Ureter (tissue), 1 donor: Measurements from ENCODE around the gene XAGE2. TPM values are rescaled to one million over a fixed set of nuclear protein-coding genes. Genes with fewer than 3 reads are reported as not detected.
"Not testable (repeated sequence)": the region's sequence is repeated elsewhere in the genome, so short reads cannot be mapped to it uniquely, and the experiment has no call there.

Experiments used
- DNase-seq: peaks from one replicate; pipeline ENCODE4 v3.0.0-alpha.2; 2020; ENCODE audit warnings: low spot score
- total RNA-seq: library from RNA; stranded (reverse); gene quantifications from one replicate; pipeline ENCODE4 v1.2.4, GENCODE V29; 2023
- donor health status: DM: yes; HTN: yes; CAD: no.

The XAGE2 gene, protein sequence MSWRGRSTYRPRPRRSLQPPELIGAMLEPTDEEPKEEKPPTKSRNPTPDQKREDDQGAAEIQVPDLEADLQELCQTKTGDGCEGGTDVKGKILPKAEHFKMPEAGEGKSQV
- not detected for total RNA-seq

GRCh38 chrX:52368368-52369055 lies at the start of gene XAGE2:
TSS of gene XAGE2 (plus strand) at chrX:52369021. CDS start at chrX:52370015, 994 bp downstream.
- DNase-seq, result no peak

DNA sequence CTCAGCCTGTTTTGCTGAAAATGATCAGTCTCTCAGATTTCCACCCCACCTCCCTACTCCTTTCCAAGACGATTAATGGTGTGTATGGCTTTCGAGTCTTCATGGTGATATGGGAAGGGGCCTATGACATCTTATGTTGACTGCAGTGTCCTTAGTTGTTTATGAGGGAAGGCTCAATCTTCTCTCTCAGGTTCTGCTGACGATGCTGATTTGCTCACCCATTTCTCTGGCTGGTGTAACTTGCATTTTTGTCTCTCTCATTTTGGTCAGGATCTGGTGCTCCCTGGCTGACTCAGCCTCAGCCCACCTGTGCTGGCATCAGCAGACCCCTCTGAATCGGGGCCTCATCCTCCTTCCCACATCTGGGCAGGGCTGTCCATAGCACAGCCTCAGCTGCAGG lies 31.4 kb upstream of the XAGE2 start:
- DNase-seq, result no peak

DNA sequence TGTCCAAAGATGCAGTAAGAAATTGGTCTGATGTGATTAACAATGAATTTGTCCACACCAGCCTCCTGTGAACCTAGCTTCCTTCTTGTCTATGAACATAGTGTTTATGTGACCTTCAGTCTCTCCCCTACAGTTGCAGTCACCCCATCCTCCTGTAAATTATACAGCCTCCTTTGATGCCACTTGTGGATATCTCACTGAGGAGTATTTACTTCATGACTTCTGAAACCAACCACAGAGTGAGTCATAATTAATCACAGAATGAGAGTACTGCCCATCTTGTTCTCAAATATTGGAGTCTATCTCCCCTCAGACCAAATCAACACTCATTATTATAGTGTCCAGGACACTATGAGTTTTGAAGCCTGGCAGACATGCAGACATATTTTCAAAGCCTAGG lies 27.3 kb upstream of the XAGE2 start:
- no peak for DNase-seq

DNA sequence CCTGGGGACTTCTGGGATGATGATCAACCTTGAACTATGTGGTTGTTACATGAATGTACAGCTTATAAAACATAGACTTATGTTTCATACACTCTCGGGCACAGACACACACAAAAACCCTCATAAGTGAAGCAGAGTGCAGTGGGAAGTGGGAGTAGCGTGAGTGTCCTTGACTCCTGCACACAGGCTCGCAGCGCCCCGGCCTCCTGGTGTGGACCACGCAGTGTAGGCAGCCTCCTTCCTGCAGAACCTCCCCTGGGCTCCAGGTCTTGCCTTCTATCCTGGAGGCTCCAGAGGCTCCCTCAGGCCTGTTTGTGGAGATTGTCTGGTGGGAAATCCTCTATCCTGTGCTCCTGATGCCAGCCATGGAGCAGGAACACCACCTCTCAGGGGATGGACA lies 25.7 kb upstream of the XAGE2 start:
- DNase-seq, result not testable (repeated sequence)

- not testable (repeated sequence) for DNase-seq
These were observed 23.4 kb upstream of the XAGE2 start for GRCh38 chrX:52345402-52345801.

DNA sequence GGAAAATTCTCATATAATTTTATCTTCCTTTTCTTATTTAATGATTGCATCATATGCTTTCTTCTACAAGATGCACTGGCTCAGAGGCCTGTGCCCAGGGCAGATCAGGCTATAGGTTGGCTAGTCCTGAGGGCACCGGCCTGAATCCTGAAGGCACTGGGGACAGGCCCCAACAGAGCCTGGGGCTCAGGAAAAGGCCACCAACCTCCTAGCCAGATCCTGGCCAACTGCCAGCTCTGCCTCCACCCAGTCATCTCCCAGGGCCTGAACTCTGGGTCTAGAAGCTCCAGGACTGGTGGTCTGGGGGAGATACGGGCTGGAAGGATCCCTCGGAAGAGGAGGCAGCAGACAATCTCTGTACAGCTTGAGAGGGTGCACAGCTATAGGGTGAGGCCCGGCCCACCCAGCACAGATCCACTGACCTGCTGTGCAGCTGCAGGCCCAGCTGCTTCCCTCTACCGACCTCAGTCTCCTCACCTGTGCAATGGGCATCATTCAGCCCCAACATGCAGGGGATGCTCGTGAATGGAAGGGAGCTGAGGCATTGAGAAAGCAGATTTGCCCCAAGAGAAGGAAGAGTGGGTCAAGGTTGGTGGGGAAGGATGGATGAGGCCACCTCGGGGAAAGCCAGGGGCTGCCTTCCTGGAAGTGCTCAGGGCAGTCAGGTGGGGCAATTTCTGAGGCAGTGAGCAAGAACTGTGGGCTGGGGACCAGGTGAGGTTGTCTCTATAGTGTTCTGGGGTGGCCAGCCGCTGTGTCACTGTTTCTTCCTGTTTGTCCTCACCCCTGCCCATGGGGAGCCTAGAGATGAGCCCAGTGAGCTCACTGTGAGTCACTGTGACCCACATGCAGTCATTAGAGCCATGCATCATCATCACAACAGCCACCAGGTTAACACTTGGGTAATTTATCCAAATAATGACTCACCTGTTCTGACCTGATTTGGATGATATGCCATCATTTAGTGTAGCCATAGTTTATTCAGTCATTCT lies 22.4 kb upstream of the XAGE2 start:
- DNase-seq, result no peak

DNA sequence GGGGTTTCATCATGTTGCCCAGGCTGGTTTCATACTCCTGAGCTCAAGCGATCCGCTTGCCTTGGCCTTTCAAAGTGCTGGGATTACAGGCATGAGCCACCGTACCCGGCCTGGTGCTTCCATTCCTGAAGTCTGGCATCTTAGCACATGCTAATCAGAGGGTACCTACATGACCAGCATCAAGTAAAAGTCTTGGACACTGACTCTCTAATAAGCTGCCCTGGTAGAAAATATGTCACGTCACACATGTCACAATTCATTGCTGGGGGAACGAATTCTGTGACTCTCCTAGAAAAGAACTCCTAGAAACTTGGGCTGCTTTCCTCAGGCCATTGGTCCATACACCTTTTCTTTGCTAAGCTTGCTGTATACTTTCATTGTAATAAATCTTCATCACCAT lies 19.1 kb upstream of the XAGE2 start:
- no peak for DNase-seq

GRCh38 chrX:52352551-52352950 lies 16.3 kb upstream of the XAGE2 start:
- no peak for DNase-seq

DNA sequence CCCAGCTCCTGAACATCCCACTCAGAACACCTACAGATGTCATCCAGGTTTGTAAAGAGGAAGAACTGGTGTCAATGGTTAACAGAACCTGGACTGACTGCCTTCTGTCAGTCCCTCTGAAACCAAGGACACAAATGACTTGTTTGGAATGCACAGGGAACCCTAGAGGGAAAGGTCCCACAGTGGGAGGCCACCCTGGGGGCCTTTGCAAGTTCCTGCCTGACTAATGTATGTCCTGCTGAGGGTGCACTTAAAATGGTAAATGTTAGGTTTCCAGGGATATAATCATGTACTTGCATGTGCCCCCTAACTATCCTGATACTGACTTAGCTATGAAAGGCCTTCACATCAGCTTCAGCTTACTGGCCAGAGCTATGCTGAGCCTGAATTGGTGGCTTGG lies 15.0 kb upstream of the XAGE2 start:
- no peak for DNase-seq

GRCh38 chrX:52355108-52355507 lies 13.7 kb upstream of the XAGE2 start:
- no peak for DNase-seq

DNA sequence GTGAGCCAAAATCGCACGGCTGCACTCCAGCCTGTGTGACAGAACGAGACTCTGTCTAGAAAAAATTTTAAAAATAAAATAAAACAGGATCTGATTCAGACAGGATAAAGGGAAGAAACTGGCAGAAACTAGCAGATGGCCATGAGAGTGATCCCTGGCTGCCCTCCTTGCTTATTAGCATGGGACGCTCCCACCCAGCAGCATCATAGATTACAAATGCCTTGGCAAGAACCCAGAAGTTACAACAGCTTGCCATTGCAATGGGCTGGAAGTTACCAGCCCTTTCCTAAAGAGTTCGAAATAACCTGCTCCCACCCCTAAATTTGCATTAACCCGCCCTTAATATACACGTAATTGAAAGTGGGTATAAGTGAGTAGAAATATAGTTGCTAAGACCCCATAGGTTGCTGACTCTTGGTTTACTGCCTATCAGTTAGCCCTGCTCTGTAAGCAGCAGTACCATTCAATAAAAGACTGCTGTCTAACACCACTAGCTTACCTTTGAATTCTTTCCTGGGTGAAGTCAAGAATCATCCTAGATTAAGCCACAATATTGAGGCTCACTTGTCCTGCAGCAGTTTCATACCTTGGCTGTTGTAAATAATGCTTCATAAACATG lies 9.1 kb upstream of the XAGE2 start:
- DNase-seq, result no peak

DNA sequence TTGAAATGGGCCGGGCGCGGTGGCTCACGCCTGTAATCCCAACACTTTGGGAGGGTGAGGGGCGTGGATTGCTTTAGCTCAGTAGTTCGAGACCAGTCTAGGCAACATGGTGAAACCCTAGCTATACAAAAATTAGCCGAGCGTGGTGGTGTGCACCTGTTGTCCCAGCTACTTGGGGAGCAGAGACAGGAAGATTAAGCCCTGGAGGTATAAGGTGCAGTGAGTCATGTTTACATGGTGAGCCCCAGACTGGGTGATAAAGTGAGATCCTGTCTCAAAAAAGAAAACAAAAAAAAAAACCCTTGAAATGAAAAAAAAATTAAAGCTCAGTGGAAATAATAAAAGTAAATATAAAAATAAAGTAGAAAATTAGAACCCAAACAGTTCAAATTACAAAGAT lies 6.9 kb upstream of the XAGE2 start:
- no peak for DNase-seq

DNA sequence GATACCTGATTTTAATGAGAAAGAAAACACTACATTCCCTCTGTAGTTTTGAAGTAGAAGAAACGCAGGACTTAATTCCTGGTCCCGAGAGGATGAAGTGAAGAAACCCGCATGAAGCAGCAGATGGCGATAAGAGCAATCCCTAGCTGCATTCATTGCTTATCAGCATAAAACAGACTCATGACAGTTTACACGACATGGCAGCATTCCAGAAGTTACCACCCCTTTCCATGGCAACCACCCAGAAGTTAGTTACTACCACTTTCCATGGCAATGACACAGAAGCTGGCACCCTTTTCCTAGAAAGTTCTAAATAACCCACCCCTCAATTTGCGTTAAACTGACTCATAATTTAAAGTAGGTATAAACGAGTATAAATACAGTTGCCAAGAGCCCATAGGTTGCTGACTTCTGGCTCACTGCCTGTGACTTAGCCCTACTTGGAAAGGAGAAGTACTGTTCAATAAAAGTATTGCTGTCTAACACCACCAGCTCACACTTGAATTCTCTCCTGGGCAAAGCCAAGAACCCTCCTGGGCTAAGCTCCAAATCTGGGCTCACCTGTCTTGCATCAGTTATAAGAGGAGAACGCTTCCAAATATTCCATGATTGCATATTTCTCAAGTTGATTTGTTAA lies 5.5 kb upstream of the XAGE2 start:
- DNase-seq, result no peak

GRCh38 chrX:52378870-52379269 lies 10.0 kb downstream of the XAGE2 start:
- no peak for DNase-seq

- no peak for DNase-seq
These were observed 12.2 kb downstream of the XAGE2 start for GRCh38 chrX:52380993-52381392.

GRCh38 chrX:52410439-52411394 lies 41.9 kb downstream of the XAGE2 start:
- no peak for DNase-seq

DNA sequence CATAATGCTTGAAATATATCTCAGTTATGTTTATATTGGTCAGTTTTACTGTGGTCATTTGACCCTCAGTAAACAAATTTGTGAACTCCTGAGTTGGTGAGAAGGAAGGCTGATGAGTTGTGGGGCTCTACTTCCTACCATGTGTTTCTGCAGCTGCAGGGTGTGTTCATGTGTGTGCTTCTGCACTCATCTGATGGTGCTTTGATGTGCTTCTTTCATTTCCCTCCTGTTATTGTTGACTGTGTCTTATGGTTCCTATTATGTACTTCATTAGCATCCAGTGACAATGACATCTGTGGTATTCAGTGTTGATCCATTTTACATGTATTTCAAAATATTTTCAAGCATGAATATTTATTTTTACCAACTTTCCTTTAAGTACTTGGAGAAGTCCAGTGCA lies 46.5 kb downstream of the XAGE2 start:
- DNase-seq, result no peak

DNA sequence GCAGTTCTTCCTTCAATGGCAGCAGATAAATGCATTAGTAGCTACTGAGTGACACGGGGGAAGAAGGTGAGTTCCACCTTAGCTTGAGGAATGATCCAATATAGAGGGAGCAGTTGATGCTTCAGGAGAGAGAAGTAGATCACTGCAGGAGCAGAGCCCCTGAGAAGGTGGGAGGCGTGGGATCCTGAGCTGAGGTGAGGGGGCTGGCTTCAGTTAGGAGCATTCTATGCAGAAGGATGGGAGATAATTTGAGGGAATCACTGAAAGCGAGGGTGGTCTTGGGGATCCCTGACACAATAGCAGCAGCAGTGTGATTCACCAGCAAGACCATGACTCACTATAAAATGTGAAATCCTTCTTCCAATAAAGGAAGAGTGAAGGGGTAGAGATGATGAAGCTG lies 48.0 kb downstream of the XAGE2 start:
- no peak for DNase-seq

GRCh38 chrX:52420824-52421443 lies 52.1 kb downstream of the XAGE2 start:
- no peak for DNase-seq

GRCh38 chrX:52422884-52423283 lies 54.1 kb downstream of the XAGE2 start:
- no peak for DNase-seq
